NCI-H1092 (cell line): ENCODE data around the gene CDH18.
"Not testable (repeated sequence)": the region's sequence is repeated elsewhere in the genome, so short reads cannot be mapped to it uniquely, and the experiment has no call there.

Experiments used
- DNase-seq: peaks from one replicate; lab custom pipeline; 2025; lab: John Stamatoyannopoulos, UW

CDH18 gene

GRCh38 chr5:19859020-19859419, 129.0 kb downstream of the CDH18 start:
- no peak for DNase-seq

GRCh38 chr5:19855931-19856330, 132.1 kb downstream of the CDH18 start:
- peak; percentile 5 for DNase-seq

- DNase-seq = peak; percentile 68
These were observed 132.5 kb downstream of the CDH18 start for GRCh38 chr5:19855453-19855852.

GRCh38 chr5:19855031-19855430, 133.0 kb downstream of the CDH18 start:
- no peak for DNase-seq

GRCh38 chr5:19853616-19854240, 134.3 kb downstream of the CDH18 start:
- DNase-seq = no peak

GRCh38 chr5:19837536-19838174, 150.3 kb downstream of the CDH18 start:
- DNase-seq = no peak

GRCh38 chr5:19835442-19835841, 152.6 kb downstream of the CDH18 start:
- DNase-seq = no peak

- DNase-seq = not testable (repeated sequence)
These were observed 175.3 kb downstream of the CDH18 start for GRCh38 chr5:19812720-19813119.

- no peak for DNase-seq
These were observed 181.2 kb downstream of the CDH18 start for GRCh38 chr5:19806756-19807155.

GRCh38 chr5:19802686-19803085, 185.3 kb downstream of the CDH18 start:
- no peak for DNase-seq

- DNase-seq = no peak
These were observed 192.8 kb downstream of the CDH18 start for GRCh38 chr5:19795218-19795617.

- no peak for DNase-seq
These were observed 197.1 kb downstream of the CDH18 start for GRCh38 chr5:19790829-19791466.

GRCh38 chr5:19782566-19782965, 205.4 kb downstream of the CDH18 start:
- DNase-seq = no peak

- no peak for DNase-seq
These were observed 210.6 kb downstream of the CDH18 start for GRCh38 chr5:19777363-19777762.

- not testable (repeated sequence) for DNase-seq
These were observed 211.1 kb downstream of the CDH18 start for GRCh38 chr5:19776886-19777285.

- DNase-seq = no peak
These were observed 216.7 kb downstream of the CDH18 start for GRCh38 chr5:19771174-19771835.

- DNase-seq = no peak
These were observed 217.6 kb downstream of the CDH18 start for GRCh38 chr5:19770396-19770795.

GRCh38 chr5:19767987-19768386, 220.0 kb downstream of the CDH18 start:
- no peak for DNase-seq

GRCh38 chr5:19753579-19753978, 234.4 kb downstream of the CDH18 start:
- no peak for DNase-seq

- no peak for DNase-seq
These were observed 236.7 kb downstream of the CDH18 start for GRCh38 chr5:19751326-19751725.

GRCh38 chr5:19745247-19745646, 242.8 kb downstream of the CDH18 start:
- DNase-seq = no peak

GRCh38 chr5:19739671-19740070, 248.3 kb downstream of the CDH18 start:
- DNase-seq = peak; percentile 25

GRCh38 chr5:19734776-19735175, 253.2 kb downstream of the CDH18 start:
- DNase-seq = no peak
